Glutamatergic neuron (in vitro differentiated cells): ENCODE measurements around the gene SPDYE18. TPM values are rescaled to one million over a fixed set of nuclear protein-coding genes. Genes with fewer than 3 reads are reported as not detected.
"Not testable (repeated sequence)": the region's sequence is repeated elsewhere in the genome, so short reads cannot be mapped to it uniquely, and the experiment has no call there.

Experiments
- DNase-seq: peaks from one replicate; pipeline ENCODE4 v3.0.0; 2022
- H3K27ac Mint-ChIP-seq: one replicate; pipeline ENCODE4 v1.8.0; 2020; ENCODE audit warnings: mild to moderate bottlenecking, mixed read lengths, inconsistent platforms; ENCODE audit not compliant: unreplicated experiment
- H3K27me3 Mint-ChIP-seq: one replicate; pipeline ENCODE4 v1.8.0; 2020; ENCODE audit warnings: mild to moderate bottlenecking, moderate library complexity, mixed read lengths, inconsistent platforms; ENCODE audit not compliant: unreplicated experiment
- H3K36me3 Mint-ChIP-seq: one replicate; pipeline ENCODE4 v1.8.0; 2020; ENCODE audit warnings: mild to moderate bottlenecking, mixed read lengths, inconsistent platforms; ENCODE audit not compliant: unreplicated experiment
- H3K4me1 Mint-ChIP-seq: one replicate; pipeline ENCODE4 v1.8.0; 2020; ENCODE audit warnings: mild to moderate bottlenecking, low read depth, mixed read lengths, inconsistent platforms; ENCODE audit not compliant: unreplicated experiment
- H3K4me3 Mint-ChIP-seq: one replicate; pipeline ENCODE4 v1.8.0; 2020; ENCODE audit warnings: mild to moderate bottlenecking, mixed read lengths, inconsistent platforms; ENCODE audit not compliant: unreplicated experiment
- H3K9me3 Mint-ChIP-seq: one replicate; pipeline ENCODE4 v1.8.0; 2020; ENCODE audit warnings: mild to moderate bottlenecking, moderate library complexity, mixed read lengths, inconsistent platforms; ENCODE audit not compliant: unreplicated experiment
- total RNA-seq: library from RNA; stranded (reverse); fragmentation: NEBNext Ultra II Directional; extraction: Animal tissue kit (Norgen Biotek cat#: 25700); gene quantifications from one replicate; pipeline ENCODE4 v1.2.1, GENCODE V29; 2021; ENCODE audit not compliant: unreplicated experiment

Gene SPDYE18
- total RNA-seq, 1 donor from 2014 or later: 1.1 TPM

DNA sequence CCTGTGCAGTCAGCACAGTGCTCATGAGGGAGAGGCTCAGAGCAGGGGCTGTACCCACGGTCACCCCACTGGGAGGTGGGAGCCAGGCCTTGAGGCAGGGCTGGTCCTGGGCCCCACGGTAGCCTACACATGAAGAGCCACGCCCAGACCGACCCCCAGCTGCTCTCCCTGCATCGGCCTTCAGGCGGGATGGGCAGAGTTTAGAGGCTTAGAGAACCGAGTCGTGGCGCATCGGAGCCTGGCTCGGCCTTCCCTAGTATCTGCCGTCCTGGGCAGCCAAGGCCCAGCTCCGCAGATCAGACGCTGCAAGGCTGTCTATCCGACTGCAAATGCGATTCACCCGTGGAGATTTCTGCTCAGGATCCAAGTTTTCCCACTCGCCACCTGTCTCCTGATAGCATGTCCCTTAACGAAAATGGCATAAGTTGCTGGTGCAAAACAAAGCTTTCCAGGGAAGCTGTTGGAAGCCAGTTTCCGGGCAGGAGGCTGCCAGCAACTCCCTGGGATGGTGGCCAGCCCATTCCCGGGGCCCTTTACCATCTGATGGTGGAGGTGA, 59.6 kb downstream of the SPDYE18 start:
- H3K9me3 Mint-ChIP-seq, DNase-seq, H3K36me3 Mint-ChIP-seq, H3K27ac Mint-ChIP-seq, H3K27me3 Mint-ChIP-seq, H3K4me1 Mint-ChIP-seq, H3K4me3 Mint-ChIP-seq: not testable (repeated sequence)

DNA sequence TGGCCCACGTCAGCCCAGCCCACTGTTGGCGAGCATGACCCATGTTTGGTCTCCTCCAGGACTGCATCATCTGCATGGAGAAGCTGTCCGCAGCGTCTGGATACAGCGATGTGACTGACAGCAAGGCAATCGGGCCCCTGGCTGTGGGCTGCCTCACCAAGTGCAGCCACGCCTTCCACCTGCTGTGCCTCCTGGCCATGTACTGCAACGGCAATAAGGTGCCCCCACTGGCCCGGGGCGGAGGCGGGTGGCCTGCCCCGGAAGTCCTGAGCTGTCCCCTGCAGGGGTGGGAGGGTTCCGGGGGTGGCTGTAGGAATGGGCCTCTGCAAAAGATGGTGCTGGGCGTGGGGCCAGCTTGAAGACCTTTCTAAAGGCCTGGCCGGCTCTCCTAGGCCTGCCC, 60.3 kb downstream of the SPDYE18 start:
- not testable (repeated sequence) for H3K27ac Mint-ChIP-seq, H3K36me3 Mint-ChIP-seq, H3K4me3 Mint-ChIP-seq, H3K27me3 Mint-ChIP-seq, H3K4me1 Mint-ChIP-seq, DNase-seq, H3K9me3 Mint-ChIP-seq

Other genes with a start within 250 kb of the SPDYE18 start
- not detected for gene SPDYE17, start 30.2 kb downstream of the SPDYE18 start, total RNA-seq
- gene CCDC146, start 60.1 kb upstream of the SPDYE18 start, total RNA-seq: 3.7 TPM
- gene FGL2, start 137.3 kb upstream of the SPDYE18 start, total RNA-seq: not detected